ENCODE measurements around the gene TNIK. TPM values are rescaled to one million over a fixed set of nuclear protein-coding genes. Genes with fewer than 3 reads are reported as not detected.

The TNIK gene
- polyA plus RNA-seq, 1 donor from 2014 or later = 19.3 TPM

- no peaks in the 10 kb centered on the region for H3K27me3 ChIP-seq (ENCODE audit: insufficient read depth, low read depth, low read length)
- H4K20me1 ChIP-seq (ENCODE audit: insufficient read depth) = no peaks in the 10 kb centered on the region
- no peaks in the 10 kb centered on the region for H3K9me3 ChIP-seq (ENCODE audit: low read length)
- no peak overlapping the region for H3K9ac ChIP-seq (ENCODE audit: low read length)
- H3K36me3 ChIP-seq (ENCODE audit: insufficient read depth, low read length) = no peaks in the 10 kb centered on the region
- H3K79me2 ChIP-seq (replicated peaks; ENCODE audit: insufficient read depth, low read length) = no peaks in the 10 kb centered on the region
- no peak overlapping the region for H3K27ac ChIP-seq (ENCODE audit: low read length)
- no peak overlapping the region for H2AFZ ChIP-seq (ENCODE audit: low read depth, low read length)
- no peak overlapping the region for H3K4me2 ChIP-seq (ENCODE audit: low read length)
- no peak overlapping the region for H3K4me3 ChIP-seq (ENCODE audit: low read length)
- no peaks in the 10 kb centered on the region for H3K9me2 ChIP-seq (ENCODE audit: insufficient read depth, low read length)
- H3F3A ChIP-seq (ENCODE audit: insufficient read depth, low read length, poor library complexity, severe bottlenecking) = no peaks in the 10 kb centered on the region
- no peak for TF ChIP-seq EZH2 (IDR thresholded peaks at IDR 0.05; ENCODE audit: borderline replicate concordance, insufficient read depth, low read length, poor library complexity, severe bottlenecking)
- no peak for TF ChIP-seq RAD21 (conservative IDR thresholded peaks at IDR 0.05)
- no peak for TF ChIP-seq CTCF (IDR thresholded peaks at IDR 0.05; ENCODE audit: poor library complexity, severe bottlenecking)
- no peak for TF ChIP-seq SMC3 (conservative IDR thresholded peaks at IDR 0.05; ENCODE audit: poor library complexity)
- TF ChIP-seq REST (IDR thresholded peaks at IDR 0.05; ENCODE audit: borderline replicate concordance) = no peak
- no peak for TF ChIP-seq POLR2AphosphoS5 (IDR thresholded peaks at IDR 0.05)
- TF ChIP-seq MXI1 (conservative IDR thresholded peaks at IDR 0.05; ENCODE audit: poor library complexity, severe bottlenecking) = no peak
- TF ChIP-seq TAF1 (IDR thresholded peaks at IDR 0.05; ENCODE audit: low read depth) = no peak
- TF ChIP-seq EP300 (conservative IDR thresholded peaks at IDR 0.05; ENCODE audit: poor library complexity, severe bottlenecking) = no peak
Measured at GRCh38 chr3:171218069-171218468, 242.1 kb downstream of the TNIK start.

GRCh38 chr3:171213907-171214306, 246.3 kb downstream of the TNIK start:
- H3K27ac ChIP-seq (ENCODE audit: low read length) = no peak overlapping the region
- H3K9me3 ChIP-seq (ENCODE audit: low read length) = no peaks in the 10 kb centered on the region
- no peaks in the 10 kb centered on the region for H3K9me2 ChIP-seq (ENCODE audit: insufficient read depth, low read length)
- peaks cover 9% of the 10 kb centered on the region for H3K36me3 ChIP-seq (ENCODE audit: insufficient read depth, low read length)
- H3K27me3 ChIP-seq (ENCODE audit: insufficient read depth, low read depth, low read length) = no peaks in the 10 kb centered on the region
- H3K4me2 ChIP-seq (ENCODE audit: low read length) = no peak overlapping the region
- H3K9ac ChIP-seq (ENCODE audit: low read length) = no peak overlapping the region
- H3F3A ChIP-seq (ENCODE audit: insufficient read depth, low read length, poor library complexity, severe bottlenecking) = no peaks in the 10 kb centered on the region
- no peaks in the 10 kb centered on the region for H3K79me2 ChIP-seq (replicated peaks; ENCODE audit: insufficient read depth, low read length)
- H3K4me3 ChIP-seq (ENCODE audit: low read length) = no peak overlapping the region
- H4K20me1 ChIP-seq (ENCODE audit: insufficient read depth) = no peaks in the 10 kb centered on the region
- TF ChIP-seq SMC3 (conservative IDR thresholded peaks at IDR 0.05; ENCODE audit: poor library complexity) = no peak
- no peak for TF ChIP-seq CTCF (IDR thresholded peaks at IDR 0.05; ENCODE audit: poor library complexity, severe bottlenecking)
- TF ChIP-seq RAD21 (conservative IDR thresholded peaks at IDR 0.05) = no peak
- no peak for TF ChIP-seq MXI1 (conservative IDR thresholded peaks at IDR 0.05; ENCODE audit: poor library complexity, severe bottlenecking)
- TF ChIP-seq TAF1 (IDR thresholded peaks at IDR 0.05; ENCODE audit: low read depth) = no peak
- no peak for TF ChIP-seq REST (IDR thresholded peaks at IDR 0.05; ENCODE audit: borderline replicate concordance)
- TF ChIP-seq POLR2AphosphoS5 (IDR thresholded peaks at IDR 0.05) = no peak
- TF ChIP-seq EZH2 (IDR thresholded peaks at IDR 0.05; ENCODE audit: borderline replicate concordance, insufficient read depth, low read length, poor library complexity, severe bottlenecking) = no peak
- no peak for TF ChIP-seq EP300 (conservative IDR thresholded peaks at IDR 0.05; ENCODE audit: poor library complexity, severe bottlenecking)
- H2AFZ ChIP-seq (ENCODE audit: low read depth, low read length) = no peak overlapping the region
